ENCODE results near the gene KIAA0319L. TPM values are rescaled to one million over a fixed set of nuclear protein-coding genes. Genes with fewer than 3 reads are reported as not detected.

Gene KIAA0319L
- total RNA-seq, 1 experiment from 2014 or later: 70.0 TPM

DNA sequence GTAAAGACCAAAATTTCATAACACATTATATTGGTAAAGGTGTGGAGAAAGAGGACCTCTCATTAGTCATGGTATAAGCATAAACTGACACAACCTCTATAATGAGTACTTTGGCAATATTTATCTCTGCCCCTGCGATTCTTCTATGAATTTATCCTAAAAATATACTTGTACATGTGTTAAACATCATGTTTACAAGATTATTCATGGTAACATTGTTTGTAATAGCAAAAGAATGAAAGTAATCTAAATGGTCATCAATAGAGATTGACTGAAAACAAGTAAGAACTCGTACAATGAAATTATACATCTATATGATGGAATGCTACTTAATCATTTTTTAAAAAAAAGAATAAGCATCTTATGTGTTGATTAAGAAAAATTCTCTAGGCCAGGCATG is 96.4 kb downstream of the KIAA0319L start (continued):
- TF ChIP-seq, protein P1, sequence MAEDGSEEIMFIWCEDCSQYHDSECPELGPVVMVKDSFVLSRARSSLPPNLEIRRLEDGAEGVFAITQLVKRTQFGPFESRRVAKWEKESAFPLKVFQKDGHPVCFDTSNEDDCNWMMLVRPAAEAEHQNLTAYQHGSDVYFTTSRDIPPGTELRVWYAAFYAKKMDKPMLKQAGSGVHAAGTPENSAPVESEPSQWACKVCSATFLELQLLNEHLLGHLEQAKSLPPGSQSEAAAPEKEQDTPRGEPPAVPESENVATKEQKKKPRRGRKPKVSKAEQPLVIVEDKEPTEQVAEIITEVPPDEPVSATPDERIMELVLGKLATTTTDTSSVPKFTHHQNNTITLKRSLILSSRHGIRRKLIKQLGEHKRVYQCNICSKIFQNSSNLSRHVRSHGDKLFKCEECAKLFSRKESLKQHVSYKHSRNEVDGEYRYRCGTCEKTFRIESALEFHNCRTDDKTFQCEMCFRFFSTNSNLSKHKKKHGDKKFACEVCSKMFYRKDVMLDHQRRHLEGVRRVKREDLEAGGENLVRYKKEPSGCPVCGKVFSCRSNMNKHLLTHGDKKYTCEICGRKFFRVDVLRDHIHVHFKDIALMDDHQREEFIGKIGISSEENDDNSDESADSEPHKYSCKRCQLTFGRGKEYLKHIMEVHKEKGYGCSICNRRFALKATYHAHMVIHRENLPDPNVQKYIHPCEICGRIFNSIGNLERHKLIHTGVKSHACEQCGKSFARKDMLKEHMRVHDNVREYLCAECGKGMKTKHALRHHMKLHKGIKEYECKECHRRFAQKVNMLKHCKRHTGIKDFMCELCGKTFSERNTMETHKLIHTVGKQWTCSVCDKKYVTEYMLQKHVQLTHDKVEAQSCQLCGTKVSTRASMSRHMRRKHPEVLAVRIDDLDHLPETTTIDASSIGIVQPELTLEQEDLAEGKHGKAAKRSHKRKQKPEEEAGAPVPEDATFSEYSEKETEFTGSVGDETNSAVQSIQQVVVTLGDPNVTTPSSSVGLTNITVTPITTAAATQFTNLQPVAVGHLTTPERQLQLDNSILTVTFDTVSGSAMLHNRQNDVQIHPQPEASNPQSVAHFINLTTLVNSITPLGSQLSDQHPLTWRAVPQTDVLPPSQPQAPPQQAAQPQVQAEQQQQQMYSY (CRISPR knock-in tag; IDR thresholded peaks at IDR 0.05): no peak
- TF ChIP-seq JAZF1 (CRISPR knock-in tag; IDR thresholded peaks at IDR 0.05) (no peak), SMAD3 (CRISPR knock-in tag; IDR thresholded peaks at IDR 0.05; ENCODE audit: borderline replicate concordance) (no peak), JUN (CRISPR knock-in tag; IDR thresholded peaks at IDR 0.05) (no peak), ZNF138 (CRISPR knock-in tag; conservative IDR thresholded peaks at IDR 0.05) (no peak), MXD4 (CRISPR knock-in tag; IDR thresholded peaks at IDR 0.05; ENCODE audit: borderline replicate concordance) (no peak), TEAD1 (CRISPR knock-in tag; IDR thresholded peaks at IDR 0.05) (no peak), ELF4 (CRISPR knock-in tag; IDR thresholded peaks at IDR 0.05; ENCODE audit: low read depth) (no peak), ZNF317 (CRISPR knock-in tag; IDR thresholded peaks at IDR 0.05; ENCODE audit: borderline replicate concordance, low read depth) (no peak), TEAD4 (CRISPR knock-in tag; IDR thresholded peaks at IDR 0.05) (no peak)
- TF ChIP-seq, protein P2, sequence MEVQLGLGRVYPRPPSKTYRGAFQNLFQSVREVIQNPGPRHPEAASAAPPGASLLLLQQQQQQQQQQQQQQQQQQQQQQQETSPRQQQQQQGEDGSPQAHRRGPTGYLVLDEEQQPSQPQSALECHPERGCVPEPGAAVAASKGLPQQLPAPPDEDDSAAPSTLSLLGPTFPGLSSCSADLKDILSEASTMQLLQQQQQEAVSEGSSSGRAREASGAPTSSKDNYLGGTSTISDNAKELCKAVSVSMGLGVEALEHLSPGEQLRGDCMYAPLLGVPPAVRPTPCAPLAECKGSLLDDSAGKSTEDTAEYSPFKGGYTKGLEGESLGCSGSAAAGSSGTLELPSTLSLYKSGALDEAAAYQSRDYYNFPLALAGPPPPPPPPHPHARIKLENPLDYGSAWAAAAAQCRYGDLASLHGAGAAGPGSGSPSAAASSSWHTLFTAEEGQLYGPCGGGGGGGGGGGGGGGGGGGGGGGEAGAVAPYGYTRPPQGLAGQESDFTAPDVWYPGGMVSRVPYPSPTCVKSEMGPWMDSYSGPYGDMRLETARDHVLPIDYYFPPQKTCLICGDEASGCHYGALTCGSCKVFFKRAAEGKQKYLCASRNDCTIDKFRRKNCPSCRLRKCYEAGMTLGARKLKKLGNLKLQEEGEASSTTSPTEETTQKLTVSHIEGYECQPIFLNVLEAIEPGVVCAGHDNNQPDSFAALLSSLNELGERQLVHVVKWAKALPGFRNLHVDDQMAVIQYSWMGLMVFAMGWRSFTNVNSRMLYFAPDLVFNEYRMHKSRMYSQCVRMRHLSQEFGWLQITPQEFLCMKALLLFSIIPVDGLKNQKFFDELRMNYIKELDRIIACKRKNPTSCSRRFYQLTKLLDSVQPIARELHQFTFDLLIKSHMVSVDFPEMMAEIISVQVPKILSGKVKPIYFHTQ (CRISPR knock-in tag; IDR thresholded peaks at IDR 0.05): no peak
- TF ChIP-seq, protein P3, sequence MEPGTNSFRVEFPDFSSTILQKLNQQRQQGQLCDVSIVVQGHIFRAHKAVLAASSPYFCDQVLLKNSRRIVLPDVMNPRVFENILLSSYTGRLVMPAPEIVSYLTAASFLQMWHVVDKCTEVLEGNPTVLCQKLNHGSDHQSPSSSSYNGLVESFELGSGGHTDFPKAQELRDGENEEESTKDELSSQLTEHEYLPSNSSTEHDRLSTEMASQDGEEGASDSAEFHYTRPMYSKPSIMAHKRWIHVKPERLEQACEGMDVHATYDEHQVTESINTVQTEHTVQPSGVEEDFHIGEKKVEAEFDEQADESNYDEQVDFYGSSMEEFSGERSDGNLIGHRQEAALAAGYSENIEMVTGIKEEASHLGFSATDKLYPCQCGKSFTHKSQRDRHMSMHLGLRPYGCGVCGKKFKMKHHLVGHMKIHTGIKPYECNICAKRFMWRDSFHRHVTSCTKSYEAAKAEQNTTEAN (CRISPR knock-in tag; IDR thresholded peaks at IDR 0.05): no peak
- TF ChIP-seq, protein P4, sequence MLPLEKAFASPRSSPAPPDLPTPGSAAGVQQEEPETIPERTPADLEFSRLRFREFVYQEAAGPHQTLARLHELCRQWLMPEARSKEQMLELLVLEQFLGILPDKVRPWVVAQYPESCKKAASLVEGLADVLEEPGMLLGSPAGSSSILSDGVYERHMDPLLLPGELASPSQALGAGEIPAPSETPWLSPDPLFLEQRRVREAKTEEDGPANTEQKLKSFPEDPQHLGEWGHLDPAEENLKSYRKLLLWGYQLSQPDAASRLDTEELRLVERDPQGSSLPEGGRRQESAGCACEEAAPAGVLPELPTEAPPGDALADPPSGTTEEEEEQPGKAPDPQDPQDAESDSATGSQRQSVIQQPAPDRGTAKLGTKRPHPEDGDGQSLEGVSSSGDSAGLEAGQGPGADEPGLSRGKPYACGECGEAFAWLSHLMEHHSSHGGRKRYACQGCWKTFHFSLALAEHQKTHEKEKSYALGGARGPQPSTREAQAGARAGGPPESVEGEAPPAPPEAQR (CRISPR knock-in tag; IDR thresholded peaks at IDR 0.05): no peak

DNA sequence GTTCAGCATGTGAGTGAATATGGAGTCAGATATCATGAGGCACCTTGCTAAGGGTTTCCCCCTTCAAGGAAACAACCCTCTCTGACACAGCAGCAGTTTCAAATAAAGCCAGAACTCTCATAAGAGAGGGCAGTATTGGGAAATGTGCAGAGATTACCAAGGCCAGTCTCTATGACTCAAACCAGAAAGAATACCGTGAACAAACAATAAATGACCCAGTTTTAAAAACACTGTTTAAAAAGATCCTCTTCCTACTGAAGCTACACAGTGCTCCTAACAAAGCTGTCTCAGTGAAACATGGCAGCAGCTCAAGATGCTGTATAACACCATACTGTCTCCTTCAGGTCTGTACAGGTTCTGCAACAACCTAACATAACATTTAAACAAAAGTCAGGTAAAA is 102.6 kb downstream of the KIAA0319L start:
- ChIA-PET CTCF (interaction anchor here (0.5 to 5.5 kb wide), 6 partner anchors 83 to 324 kb away, joined by 3 to 64 read pairs (median 4); no protein-coding TSS in a partner anchor), POLR2A (no interaction called here)
- no peaks in the 10 kb centered on the region for H3K27me3 Mint-ChIP-seq (ENCODE audit: low read depth)
- no peak for DNase-seq (ENCODE audit: low spot score)
- H3K4me1 Mint-ChIP-seq: no peaks in the 10 kb centered on the region
- no peak overlapping the region for H3K27ac Mint-ChIP-seq
- no peak for ATAC-seq
- no peaks in the 10 kb centered on the region for H3K9me3 Mint-ChIP-seq
- H3K4me3 Mint-ChIP-seq: no peak overlapping the region
- H3K36me3 Mint-ChIP-seq: peaks cover 41% of the 10 kb centered on the region
- TF ChIP-seq NR3C1 (CRISPR knock-in tag; conservative IDR thresholded peaks at IDR 0.05; ENCODE audit: low read depth) (no peak), ESRRA (CRISPR knock-in tag; IDR thresholded peaks at IDR 0.05; ENCODE audit: borderline replicate concordance) (no peak), EMX1 (CRISPR knock-in tag; IDR thresholded peaks at IDR 0.05) (no peak), NFYB (CRISPR knock-in tag; conservative IDR thresholded peaks at IDR 0.05; ENCODE audit: low read depth) (no peak), ZNF121 (CRISPR knock-in tag; IDR thresholded peaks at IDR 0.05) (no peak), IRF2 (CRISPR knock-in tag; IDR thresholded peaks at IDR 0.05; ENCODE audit: borderline replicate concordance, low read depth) (no peak), GABPB1 (CRISPR knock-in tag; IDR thresholded peaks at IDR 0.05) (no peak)
- TF ChIP-seq, protein P5, sequence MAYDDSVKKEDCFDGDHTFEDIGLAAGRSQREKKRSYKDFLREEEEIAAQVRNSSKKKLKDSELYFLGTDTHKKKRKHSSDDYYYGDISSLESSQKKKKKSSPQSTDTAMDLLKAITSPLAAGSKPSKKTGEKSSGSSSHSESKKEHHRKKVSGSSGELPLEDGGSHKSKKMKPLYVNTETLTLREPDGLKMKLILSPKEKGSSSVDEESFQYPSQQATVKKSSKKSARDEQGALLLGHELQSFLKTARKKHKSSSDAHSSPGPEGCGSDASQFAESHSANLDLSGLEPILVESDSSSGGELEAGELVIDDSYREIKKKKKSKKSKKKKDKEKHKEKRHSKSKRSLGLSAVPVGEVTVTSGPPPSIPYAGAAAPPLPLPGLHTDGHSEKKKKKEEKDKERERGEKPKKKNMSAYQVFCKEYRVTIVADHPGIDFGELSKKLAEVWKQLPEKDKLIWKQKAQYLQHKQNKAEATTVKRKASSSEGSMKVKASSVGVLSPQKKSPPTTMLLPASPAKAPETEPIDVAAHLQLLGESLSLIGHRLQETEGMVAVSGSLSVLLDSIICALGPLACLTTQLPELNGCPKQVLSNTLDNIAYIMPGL (CRISPR knock-in tag; IDR thresholded peaks at IDR 0.05): no peak
- TF ChIP-seq, protein P6, sequence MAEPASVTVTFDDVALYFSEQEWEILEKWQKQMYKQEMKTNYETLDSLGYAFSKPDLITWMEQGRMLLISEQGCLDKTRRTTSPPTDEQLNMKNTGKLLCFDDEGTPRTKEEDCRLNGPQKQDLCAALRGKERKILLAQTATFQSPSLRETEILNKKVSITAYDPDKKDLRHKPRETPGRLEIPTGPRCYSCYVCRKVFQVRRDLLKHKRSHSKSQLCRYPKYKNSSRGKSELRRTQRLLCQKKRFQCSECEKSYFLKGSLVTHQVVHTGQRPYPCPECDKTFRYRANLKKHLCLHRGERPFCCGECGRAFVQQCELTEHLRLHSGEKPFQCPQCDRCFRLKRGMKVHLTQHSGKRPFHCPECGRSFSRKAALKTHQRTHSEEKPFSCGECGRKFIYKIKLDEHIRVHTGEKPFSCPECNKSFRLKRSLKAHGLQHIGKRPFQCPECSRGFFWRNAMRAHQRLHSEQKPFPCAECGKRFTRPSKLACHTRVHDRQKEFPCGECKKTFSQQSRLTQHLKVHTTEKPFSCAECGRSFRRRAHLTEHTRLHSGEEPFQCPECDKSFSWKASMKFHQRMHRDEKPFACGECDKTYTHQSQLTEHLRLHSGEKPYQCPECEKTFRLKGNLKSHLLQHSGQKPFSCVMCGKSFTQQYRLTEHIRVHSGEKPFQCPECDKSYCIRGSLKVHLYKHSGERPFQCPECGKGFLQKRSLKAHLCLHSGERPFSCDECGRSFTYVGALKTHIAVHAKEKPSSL (CRISPR knock-in tag; conservative IDR thresholded peaks at IDR 0.05): no peak
- TF ChIP-seq, protein P7, sequence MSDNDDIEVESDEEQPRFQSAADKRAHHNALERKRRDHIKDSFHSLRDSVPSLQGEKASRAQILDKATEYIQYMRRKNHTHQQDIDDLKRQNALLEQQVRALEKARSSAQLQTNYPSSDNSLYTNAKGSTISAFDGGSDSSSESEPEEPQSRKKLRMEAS (CRISPR knock-in tag; IDR thresholded peaks at IDR 0.05): no peak
- TF ChIP-seq, protein P8, sequence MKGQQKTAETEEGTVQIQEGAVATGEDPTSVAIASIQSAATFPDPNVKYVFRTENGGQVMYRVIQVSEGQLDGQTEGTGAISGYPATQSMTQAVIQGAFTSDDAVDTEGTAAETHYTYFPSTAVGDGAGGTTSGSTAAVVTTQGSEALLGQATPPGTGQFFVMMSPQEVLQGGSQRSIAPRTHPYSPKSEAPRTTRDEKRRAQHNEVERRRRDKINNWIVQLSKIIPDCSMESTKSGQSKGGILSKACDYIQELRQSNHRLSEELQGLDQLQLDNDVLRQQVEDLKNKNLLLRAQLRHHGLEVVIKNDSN (CRISPR knock-in tag; IDR thresholded peaks at IDR 0.05): no peak
